HEK293 (cell line): Measurements from ENCODE around the gene RAB9A.

Source experiments
- EGR2 ChIP-seq: fragments of 450-650 bp; formaldehyde crosslinking; IDR thresholded peaks from 2 replicates; pipeline ENCODE4 v1.5.1; 2016; ENCODE audit warnings: low read depth, missing biosample characterization, missing genetic modification characterization
- GFI1B ChIP-seq: fragments of 450-650 bp; formaldehyde crosslinking; IDR thresholded peaks from 2 replicates; pipeline ENCODE4 v1.5.1; 2016; ENCODE audit warnings: missing biosample characterization, missing genetic modification characterization
- GLI4 ChIP-seq: fragments of 450-650 bp; formaldehyde crosslinking; IDR thresholded peaks from 2 replicates; pipeline ENCODE4 v1.5.1; 2016; ENCODE audit warnings: missing biosample characterization, missing genetic modification characterization
- IKZF3 ChIP-seq: fragments of 450-650 bp; IDR thresholded peaks from 2 replicates; pipeline ENCODE4 v1.5.0; 2018; ENCODE audit warnings: missing biosample characterization, mild to moderate bottlenecking, missing genetic modification characterization, moderate library complexity
- KLF17 ChIP-seq: fragments of 450-650 bp; formaldehyde crosslinking; IDR thresholded peaks from 2 replicates; pipeline ENCODE4 v1.5.1; 2016; ENCODE audit warnings: missing biosample characterization, missing genetic modification characterization
- KLF9 ChIP-seq: fragments of 450-650 bp; formaldehyde crosslinking; IDR thresholded peaks from 2 replicates; pipeline ENCODE4 v1.5.1; 2016; ENCODE audit warnings: missing biosample characterization, missing genetic modification characterization, low read depth
- PBX3 ChIP-seq: sonication (generic); formaldehyde crosslinking; IDR thresholded peaks from 2 replicates; pipeline ENCODE4 v1.8.1; 2022; ENCODE audit warnings: mild to moderate bottlenecking, moderate library complexity, missing genetic modification reagents
- PRDM1 ChIP-seq: fragments of 450-650 bp; formaldehyde crosslinking; IDR thresholded peaks from 2 replicates; pipeline ENCODE4; 2016; ENCODE audit warnings: missing biosample characterization, missing genetic modification characterization
- SCRT2 ChIP-seq: fragments of 450-650 bp; formaldehyde crosslinking; IDR thresholded peaks from 2 replicates; pipeline ENCODE4 v1.5.1; 2016; ENCODE audit warnings: missing biosample characterization, missing genetic modification characterization
- TCF7L2 ChIP-seq: IDR thresholded peaks from 2 replicates; pipeline ENCODE4 v1.6.1; 2011; ENCODE audit warnings: low read depth, mild to moderate bottlenecking, inconsistent platforms, low read length, moderate library complexity, borderline replicate concordance
- YY1 ChIP-seq: fragments of 450-650 bp; formaldehyde crosslinking; IDR thresholded peaks from 2 replicates; pipeline ENCODE4 v1.5.1; 2018; ENCODE audit warnings: missing biosample characterization, missing genetic modification characterization
- YY2 ChIP-seq: fragments of 450-650 bp; formaldehyde crosslinking; IDR thresholded peaks from 2 replicates; pipeline ENCODE4 v1.5.1; 2016; ENCODE audit warnings: missing biosample characterization, missing genetic modification characterization
- ZBTB10 ChIP-seq: fragments of 450-650 bp; formaldehyde crosslinking; IDR thresholded peaks from 2 replicates; pipeline ENCODE4 v1.5.1; 2016; ENCODE audit warnings: missing biosample characterization, missing genetic modification characterization
- ZBTB26 ChIP-seq: fragments of 450-650 bp; formaldehyde crosslinking; optimal IDR thresholded peaks from 2 replicates; pipeline ENCODE3; 2016; ENCODE audit warnings: missing biosample characterization, mild to moderate bottlenecking, missing genetic modification characterization
- ZBTB7A ChIP-seq: fragments of 450-650 bp; formaldehyde crosslinking; IDR thresholded peaks from 2 replicates; pipeline ENCODE4 v1.5.1; 2016; ENCODE audit warnings: low read depth, missing biosample characterization, missing genetic modification characterization
- ZFP3 ChIP-seq: fragments of 450-650 bp; formaldehyde crosslinking; IDR thresholded peaks from 2 replicates; pipeline ENCODE4 v1.5.1; 2016; ENCODE audit warnings: low read depth, missing biosample characterization, missing genetic modification characterization
- ZFP69B ChIP-seq: fragments of 450-650 bp; formaldehyde crosslinking; IDR thresholded peaks from 2 replicates; pipeline ENCODE4 v1.5.1; 2016; ENCODE audit warnings: missing biosample characterization, missing genetic modification characterization
- ZNF146 ChIP-seq: fragments of 450-650 bp; formaldehyde crosslinking; IDR thresholded peaks from 2 replicates; pipeline ENCODE4 v1.5.1; 2016; ENCODE audit warnings: missing biosample characterization, missing genetic modification characterization
- ZNF184 ChIP-seq: fragments of 450-650 bp; IDR thresholded peaks from 2 replicates; pipeline ENCODE4 v1.5.1; 2018; ENCODE audit warnings: missing biosample characterization, mild to moderate bottlenecking, missing genetic modification characterization
- ZNF223 ChIP-seq: fragments of 450-650 bp; formaldehyde crosslinking; IDR thresholded peaks from 2 replicates; pipeline ENCODE4 v1.5.1; 2016; ENCODE audit warnings: missing biosample characterization, missing genetic modification characterization
- ZNF302 ChIP-seq: fragments of 450-650 bp; formaldehyde crosslinking; IDR thresholded peaks from 2 replicates; pipeline ENCODE4 v1.5.1; 2016; ENCODE audit warnings: missing biosample characterization, missing genetic modification characterization, low read depth
- ZNF354C ChIP-seq: fragments of 450-650 bp; formaldehyde crosslinking; IDR thresholded peaks from 2 replicates; pipeline ENCODE4 v1.5.1; 2016; ENCODE audit warnings: missing biosample characterization, missing genetic modification characterization, low read depth, borderline replicate concordance
- ZNF391 ChIP-seq: fragments of 450-650 bp; formaldehyde crosslinking; IDR thresholded peaks from 2 replicates; pipeline ENCODE4 v1.5.1; 2016; ENCODE audit warnings: low read depth, missing biosample characterization, missing genetic modification characterization, borderline replicate concordance
- ZNF433 ChIP-seq: fragments of 450-650 bp; formaldehyde crosslinking; IDR thresholded peaks from 2 replicates; pipeline ENCODE4 v1.5.1; 2016; ENCODE audit warnings: missing biosample characterization, missing genetic modification characterization, low read depth
- ZNF488 ChIP-seq: fragments of 450-650 bp; formaldehyde crosslinking; IDR thresholded peaks from 2 replicates; pipeline ENCODE4 v1.5.1; 2016; ENCODE audit warnings: missing biosample characterization, missing genetic modification characterization
- ZNF555 ChIP-seq: fragments of 450-650 bp; formaldehyde crosslinking; conservative IDR thresholded peaks from 2 replicates; pipeline ENCODE4 v1.5.1; 2017; ENCODE audit warnings: missing biosample characterization, mild to moderate bottlenecking, missing genetic modification characterization, inconsistent platforms
- ZNF558 ChIP-seq: fragments of 450-650 bp; formaldehyde crosslinking; IDR thresholded peaks from 2 replicates; pipeline ENCODE4 v1.5.1; 2016; ENCODE audit warnings: missing biosample characterization, missing genetic modification characterization
- ZNF600 ChIP-seq: fragments of 450-650 bp; formaldehyde crosslinking; IDR thresholded peaks from 2 replicates; pipeline ENCODE4 v1.5.1; 2016; ENCODE audit warnings: missing biosample characterization, missing genetic modification characterization
- ZNF624 ChIP-seq: fragments of 450-650 bp; formaldehyde crosslinking; IDR thresholded peaks from 2 replicates; pipeline ENCODE4 v1.5.1; 2017; ENCODE audit warnings: missing biosample characterization, missing genetic modification characterization
- ZNF670 ChIP-seq: fragments of 450-650 bp; formaldehyde crosslinking; IDR thresholded peaks from 2 replicates; pipeline ENCODE4 v1.5.1; 2016; ENCODE audit warnings: missing biosample characterization, missing genetic modification characterization, low read depth
- ZNF747 ChIP-seq: fragments of 450-650 bp; formaldehyde crosslinking; IDR thresholded peaks from 2 replicates; pipeline ENCODE4 v1.5.1; 2016; ENCODE audit warnings: missing biosample characterization, missing genetic modification characterization
- ZNF776 ChIP-seq: fragments of 450-650 bp; formaldehyde crosslinking; IDR thresholded peaks from 2 replicates; pipeline ENCODE4 v1.5.0; 2017; ENCODE audit warnings: missing biosample characterization, missing genetic modification characterization, borderline replicate concordance
- ZNF837 ChIP-seq: fragments of 450-650 bp; formaldehyde crosslinking; IDR thresholded peaks from 2 replicates; pipeline ENCODE4 v1.5.1; 2016; ENCODE audit warnings: missing biosample characterization, missing genetic modification characterization
- TF ChIP-seq, protein P1 (sequence below): fragments of 450-650 bp; formaldehyde crosslinking; IDR thresholded peaks from 2 replicates; pipeline ENCODE4 v1.5.1; 2016; ENCODE audit warnings: missing biosample characterization, missing genetic modification characterization, low read depth

RAB9A gene

GRCh38 chrX:13647709-13648212, 41.2 kb upstream of the RAB9A start (continued):
- TF ChIP-seq ZBTB26 (tag by site-specific recombination) (no peak), GLI4 (no peak), ZNF184 (tag by site-specific recombination) (peak; percentile 97), ZFP69B (peak; percentile 43; the same call in 1 of the 2 replicates), ZNF624 (tag by site-specific recombination) (peak; percentile 68; the same call in 1 of the 2 replicates), ZNF837 (tag by site-specific recombination) (no peak), ZNF776 (peak; percentile 91), ZNF302 (tag by site-specific recombination) (no peak), ZNF433 (tag by site-specific recombination) (no peak), ZNF558 (tag by site-specific recombination) (no peak), SCRT2 (no peak), ZNF488 (tag by site-specific recombination) (no peak), ZNF600 (tag by site-specific recombination) (peak; percentile 88), ZNF747 (no peak), EGR2 (tag by site-specific recombination) (peak; percentile 72), ZNF391 (tag by site-specific recombination) (no peak), ZBTB10 (no peak), KLF9 (tag by site-specific recombination) (no peak), ZNF223 (tag by site-specific recombination) (no peak), ZNF670 (no peak), PBX3 (CRISPR knock-in tag) (no peak), GFI1B (tag by site-specific recombination) (no peak), YY2 (no peak), TCF7L2 (peak; percentile 81; the same call in 1 of the 2 replicates), ZNF354C (no peak), YY1 (tag by site-specific recombination) (no peak), PRDM1 (tag by site-specific recombination) (peak; percentile 38; the same call in 1 of the 2 replicates), ZFP3 (tag by site-specific recombination) (no peak), IKZF3 (no peak), ZNF146 (tag by site-specific recombination) (no peak), ZBTB7A (tag by site-specific recombination) (no peak), KLF17 (0 out of 2 replicates have a peak, but pooled peaks have one; percentile 64), ZNF555 (tag by site-specific recombination) (no peak)
- TF ChIP-seq, protein P1, sequence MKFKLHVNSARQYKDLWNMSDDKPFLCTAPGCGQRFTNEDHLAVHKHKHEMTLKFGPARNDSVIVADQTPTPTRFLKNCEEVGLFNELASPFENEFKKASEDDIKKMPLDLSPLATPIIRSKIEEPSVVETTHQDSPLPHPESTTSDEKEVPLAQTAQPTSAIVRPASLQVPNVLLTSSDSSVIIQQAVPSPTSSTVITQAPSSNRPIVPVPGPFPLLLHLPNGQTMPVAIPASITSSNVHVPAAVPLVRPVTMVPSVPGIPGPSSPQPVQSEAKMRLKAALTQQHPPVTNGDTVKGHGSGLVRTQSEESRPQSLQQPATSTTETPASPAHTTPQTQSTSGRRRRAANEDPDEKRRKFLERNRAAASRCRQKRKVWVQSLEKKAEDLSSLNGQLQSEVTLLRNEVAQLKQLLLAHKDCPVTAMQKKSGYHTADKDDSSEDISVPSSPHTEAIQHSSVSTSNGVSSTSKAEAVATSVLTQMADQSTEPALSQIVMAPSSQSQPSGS, result peak; percentile 7; the same call in 1 of the 2 replicates
